Measurements from ENCODE around the gene FGD3. TPM values are rescaled to one million over a fixed set of nuclear protein-coding genes. Genes with fewer than 3 reads are reported as not detected.

Gene FGD3
- total and polyA plus RNA-seq, 9 of the 15 experiments (the other 6 are each of a cell fraction or from before 2014, with no cell fraction given): 0.07 to 1.3 (median 0.29) TPM

DNA sequence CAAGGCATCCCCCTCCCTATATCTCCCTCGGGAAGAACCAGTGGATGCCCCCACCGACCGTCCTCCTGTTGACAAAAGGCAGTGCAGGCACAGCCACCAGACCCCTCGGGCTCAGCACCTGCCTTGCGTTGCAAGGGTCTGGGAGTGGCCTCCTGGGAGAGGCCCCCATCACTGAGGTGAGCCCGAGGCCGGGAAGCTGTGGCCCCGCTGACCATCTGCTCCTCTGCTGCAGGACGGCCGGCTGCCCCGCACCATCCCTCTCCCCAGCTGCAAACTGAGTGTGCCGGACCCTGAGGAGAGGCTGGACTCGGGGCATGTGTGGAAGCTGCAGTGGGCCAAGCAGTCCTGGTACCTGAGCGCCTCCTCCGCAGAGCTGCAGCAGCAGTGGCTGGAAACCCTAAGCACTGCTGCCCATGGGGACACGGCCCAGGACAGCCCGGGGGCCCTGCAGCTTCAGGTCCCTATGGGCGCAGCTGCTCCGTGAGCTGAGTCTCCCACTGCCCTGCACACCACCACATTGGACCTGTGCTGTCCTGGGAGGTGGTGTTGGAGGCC lies 87.9 kb downstream of the FGD3 start:
- Histone ChIP-seq H3K4me1 (replicated peaks in 1 of 2; ENCODE audit: control insufficient read depth in 2 of 2, insufficient read depth in 2 of 2, low read length in 2 of 2) (peaks cover 0 to 43% of the 10 kb centered on the region in 2 experiments; a peak in 2 of 5 replicates), H3K9me3 (replicated peaks; ENCODE audit: control insufficient read depth, insufficient read depth, low read depth, low read length) (no peaks in the 10 kb centered on the region), H3K36me3 (ENCODE audit: control insufficient read depth, insufficient read depth, low read length) (no peaks in the 10 kb centered on the region), H4K20me1 (replicated peaks; ENCODE audit: control insufficient read depth, insufficient read depth, low read length) (no peaks in the 10 kb centered on the region), H3K27ac (ENCODE audit: extremely low read depth, low read depth, low read length) (no peak overlapping the region), H3K27me3 (ENCODE audit: control insufficient read depth in 2 of 2, insufficient read depth in 2 of 2, low read length in 2 of 2) (peaks cover 11 to 40% of the 10 kb centered on the region in 2 experiments; a peak in 4 of 5 replicates), H3K9me1 (ENCODE audit: control insufficient read depth, insufficient read depth, low read length) (peaks cover 4% of the 10 kb centered on the region), H3K4me2 (ENCODE audit: insufficient read depth, low read length) (no peak overlapping the region), H3K79me2 (ENCODE audit: control insufficient read depth, insufficient read depth, low read length) (no peaks in the 10 kb centered on the region), H2AFZ (ENCODE audit: low read depth, low read length) (no peak overlapping the region), H3K4me3 (no peak overlapping the region), H3K9ac (ENCODE audit: insufficient read depth in 1 of 2, low read depth in 2 of 2, low read length in 2 of 2) (no peak overlapping the region)
- CTCF ChIA-PET (ENCODE audit: low intra/inter-chr PET ratio): no interaction called here
- DNase-seq (ENCODE audit: extremely low read depth in 1 of 4, low spot score in 3 of 4): no peak
- ATAC-seq: no peak
- intact Hi-C loops (cut with micrococcal nuclease) (no loop called here), in situ Hi-C loops (cut with MboI) (no loop called here)
- no peak for FAIRE-seq
- 4% methylated on average over 12 of the region's 19 CpGs for WGBS (ENCODE audit: insufficient coverage, low coverage, missing lambda C conversion rate)
- no TSS peak for BruUV-seq (replicated peaks)
- TF ChIP-seq ZC3H8 (IDR thresholded peaks at IDR 0.05) (no peak), NONO (IDR thresholded peaks at IDR 0.05; ENCODE audit: low read depth in 2 of 2, low read length in 1 of 2) (no peak), NR3C1 (CRISPR knock-in tag; IDR thresholded peaks at IDR 0.05) (no peak), NR2C1 (IDR thresholded peaks at IDR 0.05) (no peak), NR2C1 (tag; IDR thresholded peaks at IDR 0.05) (no peak)
- TF ChIP-seq, protein P1, sequence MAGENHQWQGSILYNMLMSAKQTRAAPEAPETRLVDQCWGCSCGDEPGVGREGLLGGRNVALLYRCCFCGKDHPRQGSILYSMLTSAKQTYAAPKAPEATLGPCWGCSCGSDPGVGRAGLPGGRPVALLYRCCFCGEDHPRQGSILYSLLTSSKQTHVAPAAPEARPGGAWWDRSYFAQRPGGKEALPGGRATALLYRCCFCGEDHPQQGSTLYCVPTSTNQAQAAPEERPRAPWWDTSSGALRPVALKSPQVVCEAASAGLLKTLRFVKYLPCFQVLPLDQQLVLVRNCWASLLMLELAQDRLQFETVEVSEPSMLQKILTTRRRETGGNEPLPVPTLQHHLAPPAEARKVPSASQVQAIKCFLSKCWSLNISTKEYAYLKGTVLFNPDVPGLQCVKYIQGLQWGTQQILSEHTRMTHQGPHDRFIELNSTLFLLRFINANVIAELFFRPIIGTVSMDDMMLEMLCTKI (IDR thresholded peaks at IDR 0.05; ENCODE audit: partially characterized antibody): no peak
- TF ChIP-seq, protein P2, sequence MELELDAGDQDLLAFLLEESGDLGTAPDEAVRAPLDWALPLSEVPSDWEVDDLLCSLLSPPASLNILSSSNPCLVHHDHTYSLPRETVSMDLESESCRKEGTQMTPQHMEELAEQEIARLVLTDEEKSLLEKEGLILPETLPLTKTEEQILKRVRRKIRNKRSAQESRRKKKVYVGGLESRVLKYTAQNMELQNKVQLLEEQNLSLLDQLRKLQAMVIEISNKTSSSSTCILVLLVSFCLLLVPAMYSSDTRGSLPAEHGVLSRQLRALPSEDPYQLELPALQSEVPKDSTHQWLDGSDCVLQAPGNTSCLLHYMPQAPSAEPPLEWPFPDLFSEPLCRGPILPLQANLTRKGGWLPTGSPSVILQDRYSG (tag; conservative IDR thresholded peaks at IDR 0.05; ENCODE audit: low read depth): no peak
- POLR2A ChIA-PET: no interaction called here

All from K562 (cell line).